Measurements from ENCODE around the gene LCE2B.
"Not testable (repeated sequence)": the region's sequence is repeated elsewhere in the genome, so short reads cannot be mapped to it uniquely, and the experiment has no call there.

The LCE2B gene

GRCh38 chr1:152657677-152658076, 28.2 kb upstream of the LCE2B start:
- H3K27ac ChIP-seq (replicated peaks) = no peak overlapping the region
- no peak overlapping the region for H3K4me3 ChIP-seq (replicated peaks; ENCODE audit: insufficient read depth, low read length)
- H3K27me3 ChIP-seq (ENCODE audit: insufficient read depth, poor library complexity, severe bottlenecking) = no peaks in the 10 kb centered on the region
- no peak for TF ChIP-seq SPI1 (IDR thresholded peaks at IDR 0.05; ENCODE audit: borderline replicate concordance, low read depth)
- TF ChIP-seq POLR2AphosphoS5 (IDR thresholded peaks at IDR 0.05; ENCODE audit: low read depth) = no peak
- TF ChIP-seq CTCF (IDR thresholded peaks at IDR 0.05; ENCODE audit: insufficient read depth, low read length) = no peak
- no peak for TF ChIP-seq REST (IDR thresholded peaks at IDR 0.05; ENCODE audit: insufficient replicate concordance, low read depth)
- no peak for TF ChIP-seq GABPA (IDR thresholded peaks at IDR 0.05; ENCODE audit: low read depth)
- no peak for DNase-seq (ENCODE audit: low read depth in 1 of 2, low spot score in 1 of 2)

GRCh38 chr1:152658649-152659048, 27.3 kb upstream of the LCE2B start:
- Histone ChIP-seq H3K27me3 (ENCODE audit: insufficient read depth, poor library complexity, severe bottlenecking) (no peaks in the 10 kb centered on the region), H3K27ac (replicated peaks) (no peak overlapping the region), H3K4me3 (replicated peaks; ENCODE audit: insufficient read depth, low read length) (no peak overlapping the region)
- DNase-seq (ENCODE audit: low read depth in 1 of 2, low spot score in 1 of 2) = no peak
- TF ChIP-seq POLR2AphosphoS5 (IDR thresholded peaks at IDR 0.05; ENCODE audit: low read depth) (no peak), REST (IDR thresholded peaks at IDR 0.05; ENCODE audit: insufficient replicate concordance, low read depth) (no peak), SPI1 (IDR thresholded peaks at IDR 0.05; ENCODE audit: borderline replicate concordance, low read depth) (no peak), GABPA (IDR thresholded peaks at IDR 0.05; ENCODE audit: low read depth) (no peak), CTCF (IDR thresholded peaks at IDR 0.05; ENCODE audit: insufficient read depth, low read length) (no peak)

- Histone ChIP-seq H3K27me3 (ENCODE audit: insufficient read depth, poor library complexity, severe bottlenecking) (no peaks in the 10 kb centered on the region), H3K4me3 (replicated peaks; ENCODE audit: insufficient read depth, low read length) (no peak within 1 kb of the TSS), H3K27ac (replicated peaks) (no peak within 1 kb of the TSS)
- DNase-seq (ENCODE audit: low read depth in 1 of 2, low spot score in 1 of 2) = no peak
- no peak for TF ChIP-seq POLR2AphosphoS5 (IDR thresholded peaks at IDR 0.05; ENCODE audit: low read depth)
- TF ChIP-seq GABPA (IDR thresholded peaks at IDR 0.05; ENCODE audit: low read depth) = no peak
- TF ChIP-seq CTCF (IDR thresholded peaks at IDR 0.05; ENCODE audit: insufficient read depth, low read length) = no peak
- no peak for TF ChIP-seq REST (IDR thresholded peaks at IDR 0.05; ENCODE audit: insufficient replicate concordance, low read depth)
- no peak for TF ChIP-seq SPI1 (IDR thresholded peaks at IDR 0.05; ENCODE audit: borderline replicate concordance, low read depth)
Measured at GRCh38 chr1:152663098-152663497, 22.8 kb upstream of the LCE2B start, which contains the start of gene LCE2D. LCE2D (plus strand) TSS chr1:152663380; CDS start chr1:152664106, 726 bp downstream.

- not testable (repeated sequence) for H3K27me3 ChIP-seq (ENCODE audit: insufficient read depth, poor library complexity, severe bottlenecking); H3K27ac ChIP-seq (replicated peaks); H3K4me3 ChIP-seq (replicated peaks; ENCODE audit: insufficient read depth, low read length); DNase-seq (ENCODE audit: low read depth in 1 of 2, low spot score in 1 of 2)
Measured at GRCh38 chr1:152666171-152666570, 19.8 kb upstream of the LCE2B start.
